BLaER1 (cell line): Measurements from ENCODE around the gene SELE.
A peak's percentile ranks its signal among the peaks of the same experiment; 100 is the strongest.

Experiments
- H3K27ac ChIP-seq: shearing (Covaris generic); formaldehyde crosslinking; 2 replicates; pipeline ENCODE4 v1.8.1; 2022
- H3K27me3 ChIP-seq: shearing (Covaris generic); formaldehyde crosslinking; 2 replicates; pipeline ENCODE4 v1.8.1; 2022
- H3K36me3 ChIP-seq: shearing (Covaris generic); formaldehyde crosslinking; 2 replicates; pipeline ENCODE4 v1.8.1; 2022
- H3K4me1 ChIP-seq: shearing (Covaris generic); formaldehyde crosslinking; 2 replicates; pipeline ENCODE4 v1.8.1; 2022
- H3K4me2 ChIP-seq: shearing (Covaris generic); formaldehyde crosslinking; 2 replicates; pipeline ENCODE4 v1.8.1; 2022
- H3K4me3 ChIP-seq: shearing (Covaris generic); formaldehyde crosslinking; 2 replicates; pipeline ENCODE4 v1.8.1; 2022
- H3K9ac ChIP-seq: shearing (Covaris generic); formaldehyde crosslinking; 2 replicates; pipeline ENCODE4 v1.8.1; 2022
- H3K9me3 ChIP-seq: shearing (Covaris generic); formaldehyde crosslinking; 2 replicates; pipeline ENCODE4 v1.8.1; 2022
- H4K20me1 ChIP-seq: shearing (Covaris generic); formaldehyde crosslinking; 2 replicates; pipeline ENCODE4 v1.8.1; 2022
- Cebpa-rat ChIP-seq: shearing (Covaris generic); IDR thresholded peaks from 2 replicates; pipeline ENCODE4 v1.8.1; 2022

SELE gene

DNA sequence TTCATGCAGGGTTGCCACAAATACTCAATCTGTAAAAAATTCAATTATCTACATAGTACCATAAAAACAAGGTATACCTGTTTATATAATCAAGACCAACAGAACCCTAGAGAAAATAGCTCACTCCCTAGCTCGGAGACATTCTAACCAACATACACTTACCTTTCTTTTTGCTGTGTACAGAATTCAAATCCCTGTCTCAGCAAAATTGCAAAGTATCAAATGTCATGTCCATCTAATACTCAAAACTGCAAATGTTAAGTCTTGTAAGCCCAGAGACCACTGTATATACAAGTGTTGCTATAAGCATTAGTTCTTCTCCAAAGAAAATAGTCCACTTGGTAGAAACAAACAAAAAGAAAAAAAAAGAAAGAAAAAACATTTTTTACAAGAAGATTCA is 16.2 kb upstream of the SELE start:
- TF ChIP-seq Cebpa-rat = no peak
- Histone ChIP-seq H3K27ac (no peak overlapping the region), H3K36me3 (no peaks in the 10 kb centered on the region), H3K9me3 (no peaks in the 10 kb centered on the region), H3K27me3 (no peaks in the 10 kb centered on the region), H3K9ac (no peak overlapping the region), H4K20me1 (no peaks in the 10 kb centered on the region), H3K4me2 (no peak overlapping the region), H3K4me3 (no peak overlapping the region), H3K4me1 (peaks cover 9% of the 10 kb centered on the region)

DNA sequence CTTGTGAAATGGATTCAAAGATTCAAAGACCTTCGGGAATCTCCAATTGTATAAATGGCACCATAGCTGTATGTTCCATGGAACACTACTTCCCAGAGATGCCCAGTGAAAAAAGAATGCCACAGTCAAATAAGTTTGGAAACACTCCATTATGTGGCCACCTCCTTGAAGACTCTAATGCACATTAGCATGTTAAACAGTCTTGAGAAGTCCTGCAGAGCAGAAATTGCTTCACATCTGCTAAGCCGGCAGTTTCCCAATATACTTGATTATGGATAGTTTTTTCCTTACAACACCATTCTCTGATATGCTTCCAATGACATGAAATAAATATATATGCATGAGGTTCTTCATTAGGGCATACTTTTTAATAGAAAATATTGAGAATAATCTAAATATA is 12.7 kb upstream of the SELE start:
- no peak overlapping the region for H3K4me3 ChIP-seq
- H3K27ac ChIP-seq = no peak overlapping the region
- H4K20me1 ChIP-seq = no peaks in the 10 kb centered on the region
- no peaks in the 10 kb centered on the region for H3K27me3 ChIP-seq
- peaks cover 8% of the 10 kb centered on the region; the same call in 1 of the 2 replicates for H3K9me3 ChIP-seq
- H3K4me2 ChIP-seq = no peak overlapping the region
- H3K4me1 ChIP-seq = peaks cover 16% of the 10 kb centered on the region
- H3K36me3 ChIP-seq = no peaks in the 10 kb centered on the region
- H3K9ac ChIP-seq = no peak overlapping the region
- no peak for TF ChIP-seq Cebpa-rat

DNA sequence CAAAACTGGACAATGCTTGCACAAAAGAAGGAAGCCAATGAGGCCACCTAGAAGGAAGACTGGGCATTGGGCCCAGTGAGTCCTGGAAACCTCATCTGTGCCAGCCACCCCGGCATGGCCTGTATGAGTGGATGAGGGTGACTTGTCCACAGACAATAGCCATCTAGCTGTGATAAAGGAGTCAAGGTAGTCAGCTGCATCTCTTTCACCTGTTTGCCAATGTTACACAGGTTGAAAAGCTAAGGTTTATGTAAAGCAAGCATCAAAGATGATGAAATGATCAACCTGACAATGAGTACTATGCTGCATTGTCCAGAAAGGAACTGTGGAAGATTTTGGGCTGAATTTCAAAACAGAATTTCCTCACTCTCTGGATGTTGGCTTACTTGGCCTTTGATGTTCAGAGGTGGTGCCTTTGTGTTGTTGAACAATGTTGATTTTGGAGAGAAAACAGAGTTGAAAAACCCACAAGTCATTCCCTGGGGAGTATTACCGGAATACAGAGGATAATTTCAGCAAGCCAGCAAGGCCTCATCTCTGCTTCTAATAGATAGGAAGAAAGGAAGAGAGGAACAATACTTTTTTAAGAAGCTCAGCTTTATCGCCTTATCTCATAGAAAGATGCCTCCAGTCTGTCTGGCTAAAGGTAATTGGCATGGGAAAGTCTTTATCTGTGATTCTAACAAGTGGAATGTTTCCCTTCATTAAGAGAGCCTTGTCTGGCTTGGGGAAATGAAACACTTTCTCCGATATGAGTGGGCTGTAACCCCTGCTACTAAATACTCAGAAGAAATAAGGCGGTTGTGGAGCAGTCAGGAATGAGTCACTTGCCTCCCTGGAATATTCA is 11.4 kb upstream of the SELE start:
- no peak overlapping the region for H3K4me3 ChIP-seq
- H3K4me1 ChIP-seq = peaks cover 16% of the 10 kb centered on the region
- no peaks in the 10 kb centered on the region for H3K36me3 ChIP-seq
- no peak overlapping the region for H3K9ac ChIP-seq
- peaks cover 8% of the 10 kb centered on the region; the same call in 1 of the 2 replicates for H3K9me3 ChIP-seq
- TF ChIP-seq Cebpa-rat = no peak
- no peaks in the 10 kb centered on the region for H3K27me3 ChIP-seq
- no peak overlapping the region for H3K27ac ChIP-seq
- H4K20me1 ChIP-seq = no peaks in the 10 kb centered on the region
- peak overlapping the region; percentile 52 for H3K4me2 ChIP-seq

DNA sequence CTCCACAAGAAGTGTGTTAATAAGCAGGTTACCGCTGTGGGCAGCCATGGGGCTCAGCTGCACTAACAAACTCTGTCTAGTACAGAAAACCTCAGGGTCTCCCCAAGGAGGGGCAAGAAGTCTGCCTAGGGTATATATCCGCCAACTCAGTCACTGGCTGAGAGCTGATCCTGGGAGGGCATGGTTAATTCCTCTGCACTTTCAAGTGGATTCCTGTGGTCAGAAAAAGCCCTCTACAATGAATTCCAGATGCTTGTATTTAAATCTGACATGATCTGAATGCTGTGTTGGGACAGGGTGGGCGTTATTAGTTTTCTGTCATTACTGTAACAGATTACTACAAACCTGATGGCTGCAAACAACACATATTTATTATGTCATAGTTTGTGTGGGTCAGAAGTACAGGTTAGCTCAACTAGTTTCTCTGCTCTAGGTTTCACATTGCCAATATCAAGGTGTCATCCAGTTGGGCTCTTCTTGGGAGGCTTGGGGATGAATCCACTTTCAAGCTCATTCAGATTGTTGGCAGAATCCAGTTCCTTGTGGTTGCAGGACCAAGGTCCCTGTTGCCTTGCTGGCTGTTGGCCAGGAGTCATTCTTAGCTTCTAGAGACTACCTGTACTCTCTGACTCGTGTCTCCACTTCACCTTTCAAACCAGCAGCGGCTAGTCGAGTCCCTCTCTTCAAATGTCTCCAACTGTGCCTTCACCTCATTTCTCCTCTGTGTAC is 8.0 kb upstream of the SELE start:
- H3K36me3 ChIP-seq = no peaks in the 10 kb centered on the region
- H3K9ac ChIP-seq = no peak overlapping the region
- no peaks in the 10 kb centered on the region for H4K20me1 ChIP-seq
- peaks cover 16% of the 10 kb centered on the region for H3K4me1 ChIP-seq
- no peaks in the 10 kb centered on the region for H3K27me3 ChIP-seq
- no peak overlapping the region for H3K27ac ChIP-seq
- H3K4me2 ChIP-seq = no peak overlapping the region
- TF ChIP-seq Cebpa-rat = no peak
- H3K4me3 ChIP-seq = no peak overlapping the region
- H3K9me3 ChIP-seq = peaks cover 8% of the 10 kb centered on the region; the same call in 1 of the 2 replicates

DNA sequence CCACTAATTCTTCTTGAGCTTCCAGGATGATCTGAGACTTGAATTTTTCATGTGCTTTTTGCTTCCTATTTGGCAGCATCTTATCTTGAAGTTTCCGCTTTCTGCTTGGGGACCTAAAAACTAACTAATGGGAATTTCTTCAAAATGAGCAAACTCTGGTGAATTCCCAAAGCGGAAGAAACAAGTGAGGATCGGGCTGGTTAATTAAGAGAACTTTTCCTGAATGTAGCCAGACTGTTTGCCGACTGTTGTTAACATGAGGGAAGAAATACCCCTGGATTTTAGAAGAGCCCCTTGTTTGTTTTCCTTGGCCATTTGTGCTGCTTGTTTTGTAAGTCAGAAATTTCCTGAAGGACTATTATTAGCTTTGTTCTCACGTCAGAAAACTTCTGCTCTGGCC is 6.1 kb upstream of the SELE start:
- H3K27ac ChIP-seq = no peak overlapping the region
- peaks cover 6% of the 10 kb centered on the region for H3K4me1 ChIP-seq
- TF ChIP-seq Cebpa-rat = no peak
- H4K20me1 ChIP-seq = no peaks in the 10 kb centered on the region
- no peak overlapping the region for H3K4me3 ChIP-seq
- H3K4me2 ChIP-seq = no peak overlapping the region
- H3K27me3 ChIP-seq = no peaks in the 10 kb centered on the region
- H3K9me3 ChIP-seq = peaks cover 8% of the 10 kb centered on the region; the same call in 1 of the 2 replicates
- no peaks in the 10 kb centered on the region for H3K36me3 ChIP-seq
- H3K9ac ChIP-seq = no peak overlapping the region

DNA sequence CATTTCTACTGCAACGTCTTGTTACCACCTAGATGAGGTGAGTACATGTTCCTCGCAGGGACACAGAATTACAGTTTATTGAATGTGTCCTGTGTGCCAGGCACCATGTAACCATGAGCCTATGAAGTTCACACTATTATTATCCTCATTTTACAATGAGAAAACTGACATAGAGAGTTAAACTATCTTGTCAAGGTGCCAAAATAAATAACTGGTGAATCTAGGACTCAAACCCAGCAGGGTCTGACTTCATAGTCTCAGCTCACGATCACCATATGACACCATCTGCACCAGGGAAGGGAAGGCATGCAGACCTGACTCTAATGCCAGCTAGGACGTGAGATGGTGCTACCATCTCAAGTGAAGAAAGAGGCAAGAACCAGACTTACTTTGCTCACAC is 2.4 kb downstream of the SELE start:
- no peaks in the 10 kb centered on the region for H4K20me1 ChIP-seq
- H3K4me1 ChIP-seq = no peaks in the 10 kb centered on the region
- no peak overlapping the region for H3K4me3 ChIP-seq
- H3K9ac ChIP-seq = no peak overlapping the region
- H3K27me3 ChIP-seq = no peaks in the 10 kb centered on the region
- no peak overlapping the region for H3K4me2 ChIP-seq
- no peak overlapping the region for H3K27ac ChIP-seq
- no peak for TF ChIP-seq Cebpa-rat
- no peaks in the 10 kb centered on the region for H3K36me3 ChIP-seq
- H3K9me3 ChIP-seq = no peaks in the 10 kb centered on the region

DNA sequence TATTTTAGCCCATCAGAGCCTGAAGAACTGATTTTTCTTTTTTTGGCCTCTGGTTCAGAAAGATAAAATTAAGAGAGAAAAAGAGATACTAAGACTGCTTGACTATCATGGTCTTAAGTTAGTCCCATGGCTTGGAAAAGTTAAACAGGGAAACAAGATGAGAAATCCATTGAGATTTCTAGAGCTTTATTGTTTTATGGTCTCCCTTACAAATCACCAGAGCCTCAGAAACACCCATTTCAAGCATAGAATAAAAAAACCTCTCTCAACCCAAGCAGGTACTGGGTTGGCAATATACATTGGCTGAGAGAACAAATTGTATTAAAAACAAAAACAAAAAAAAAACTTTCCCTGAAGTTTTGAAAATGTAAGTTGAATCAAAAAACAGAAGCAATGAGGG is 3.9 kb downstream of the SELE start:
- Histone ChIP-seq H4K20me1 (no peaks in the 10 kb centered on the region), H3K4me1 (no peaks in the 10 kb centered on the region), H3K9me3 (no peaks in the 10 kb centered on the region), H3K36me3 (no peaks in the 10 kb centered on the region), H3K4me3 (no peak overlapping the region), H3K27me3 (no peaks in the 10 kb centered on the region), H3K27ac (no peak overlapping the region), H3K4me2 (no peak overlapping the region), H3K9ac (no peak overlapping the region)
- TF ChIP-seq Cebpa-rat = no peak

DNA sequence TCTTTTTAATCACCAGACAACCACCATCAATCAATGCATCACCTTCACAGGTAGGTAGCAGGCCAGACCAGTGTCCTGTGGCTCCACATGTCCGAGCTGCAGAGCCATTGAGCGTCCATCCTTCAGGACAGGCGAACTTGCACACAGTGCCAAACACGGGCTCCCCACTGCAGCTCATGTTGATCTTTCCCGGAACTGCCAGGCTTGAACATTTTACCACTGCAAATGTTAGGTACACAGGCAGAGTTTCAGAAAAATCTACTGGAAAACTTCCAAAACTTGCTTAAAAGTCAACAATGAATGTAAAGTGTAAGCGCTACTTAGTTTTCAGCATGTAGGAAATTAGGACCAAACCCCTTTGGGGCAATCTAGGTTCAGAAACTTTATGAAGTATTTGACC is 6.6 kb downstream of the SELE start:
- H3K4me2 ChIP-seq = no peak overlapping the region
- no peak overlapping the region for H3K9ac ChIP-seq
- no peak overlapping the region for H3K4me3 ChIP-seq
- H3K36me3 ChIP-seq = no peaks in the 10 kb centered on the region
- H3K4me1 ChIP-seq = no peaks in the 10 kb centered on the region
- H3K9me3 ChIP-seq = no peaks in the 10 kb centered on the region
- no peaks in the 10 kb centered on the region for H3K27me3 ChIP-seq
- H3K27ac ChIP-seq = no peak overlapping the region
- TF ChIP-seq Cebpa-rat = no peak
- no peaks in the 10 kb centered on the region for H4K20me1 ChIP-seq

DNA sequence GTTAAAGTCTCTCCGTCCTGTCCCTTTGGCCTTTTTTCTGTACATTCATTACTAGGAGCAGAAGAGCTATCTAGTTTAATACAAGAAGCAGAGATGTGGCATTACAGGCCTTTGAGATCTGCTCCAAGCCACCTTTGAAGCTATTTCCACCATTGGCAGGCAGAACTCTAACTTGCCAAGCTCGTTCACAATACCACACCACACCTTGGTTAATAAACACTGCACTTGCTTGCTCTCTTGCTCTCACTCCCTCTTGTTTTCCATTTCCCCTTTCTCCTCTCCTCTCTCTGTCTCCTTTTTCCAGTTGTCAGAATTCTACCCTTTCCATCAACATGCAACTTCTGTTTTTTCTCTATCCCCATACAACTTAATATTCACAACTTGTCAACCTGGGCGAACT is 7.0 kb downstream of the SELE start:
- no peak overlapping the region for H3K4me2 ChIP-seq
- no peaks in the 10 kb centered on the region for H3K36me3 ChIP-seq
- H3K9me3 ChIP-seq = no peaks in the 10 kb centered on the region
- H3K27me3 ChIP-seq = no peaks in the 10 kb centered on the region
- H3K4me1 ChIP-seq = no peaks in the 10 kb centered on the region
- H4K20me1 ChIP-seq = no peaks in the 10 kb centered on the region
- no peak for TF ChIP-seq Cebpa-rat
- H3K9ac ChIP-seq = no peak overlapping the region
- H3K27ac ChIP-seq = no peak overlapping the region
- H3K4me3 ChIP-seq = no peak overlapping the region

DNA sequence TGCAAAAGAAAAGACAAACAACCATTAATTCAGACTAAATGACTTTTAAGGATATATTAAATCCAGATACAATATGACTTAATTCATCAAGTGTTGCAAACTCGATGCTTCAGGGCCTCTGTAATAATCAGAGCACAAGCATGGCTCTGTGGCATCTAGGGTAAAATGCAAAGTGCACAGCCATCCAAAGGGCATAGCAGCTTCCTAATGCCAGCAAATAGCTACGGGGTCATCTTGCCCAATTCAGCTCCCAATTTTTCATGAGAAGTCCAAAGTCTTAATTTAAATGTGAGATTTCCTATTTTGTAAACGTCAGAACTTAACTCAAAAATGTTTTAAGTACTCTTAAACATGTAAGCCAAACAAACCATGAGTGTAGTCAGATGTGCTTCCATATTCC is 7.9 kb downstream of the SELE start:
- no peak for TF ChIP-seq Cebpa-rat
- Histone ChIP-seq H4K20me1 (no peaks in the 10 kb centered on the region), H3K36me3 (no peaks in the 10 kb centered on the region), H3K4me2 (no peak overlapping the region), H3K27ac (no peak overlapping the region), H3K9me3 (no peaks in the 10 kb centered on the region), H3K4me3 (no peak overlapping the region), H3K9ac (no peak overlapping the region), H3K4me1 (no peaks in the 10 kb centered on the region), H3K27me3 (no peaks in the 10 kb centered on the region)
